ENCODE measurements around the gene PER2. TPM values are rescaled to one million over a fixed set of nuclear protein-coding genes. Genes with fewer than 3 reads are reported as not detected.

The PER2 gene
- total and polyA plus RNA-seq, 2 of the 13 experiments (the other 11 are each of a cell fraction or from before 2014, with no cell fraction given), result 5.1 to 9.4 TPM

DNA sequence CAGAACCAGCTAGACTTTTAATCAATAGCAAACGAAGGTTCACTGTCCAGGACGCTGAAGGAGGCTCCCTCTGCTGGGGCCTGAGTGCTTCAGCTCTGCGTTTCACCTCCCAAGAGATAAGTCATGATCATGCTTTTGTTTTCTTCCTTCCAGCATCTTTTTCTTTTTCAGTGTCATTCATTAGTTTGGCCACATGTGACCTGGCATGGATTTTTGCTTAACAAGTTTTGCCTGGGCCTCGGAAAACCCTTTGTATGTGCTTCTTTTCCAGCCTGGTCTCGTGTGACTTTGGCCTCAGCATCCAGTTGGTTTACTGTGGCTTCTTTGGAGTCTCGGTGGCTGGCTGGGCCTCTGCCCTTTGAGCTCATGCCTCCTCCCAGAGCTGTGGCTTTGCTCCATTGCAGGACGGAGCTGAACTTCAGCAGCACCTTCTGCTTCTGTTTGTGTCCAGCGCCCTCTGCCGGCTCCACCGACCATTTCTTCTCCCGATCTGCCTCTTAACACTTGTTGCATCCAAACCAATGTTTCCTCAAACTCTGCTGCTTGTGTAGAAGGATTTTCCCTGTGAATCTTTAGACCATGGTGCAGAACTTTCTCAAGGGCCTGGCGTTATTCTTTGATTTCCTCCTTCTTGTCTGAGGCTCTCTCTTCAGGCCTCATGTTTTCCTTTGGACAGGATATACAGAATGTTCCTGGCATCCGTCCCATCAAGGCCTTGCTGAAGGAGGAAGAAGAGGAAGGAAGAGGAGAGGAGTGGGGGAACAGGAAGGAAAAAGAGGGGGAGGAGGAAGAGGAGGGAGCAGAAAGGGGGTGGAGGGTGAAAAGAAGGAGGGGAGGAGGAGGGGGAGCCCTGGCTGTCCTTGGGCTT is 25.0 kb downstream of the PER2 start (continued):
- TF ChIP-seq, protein P1, sequence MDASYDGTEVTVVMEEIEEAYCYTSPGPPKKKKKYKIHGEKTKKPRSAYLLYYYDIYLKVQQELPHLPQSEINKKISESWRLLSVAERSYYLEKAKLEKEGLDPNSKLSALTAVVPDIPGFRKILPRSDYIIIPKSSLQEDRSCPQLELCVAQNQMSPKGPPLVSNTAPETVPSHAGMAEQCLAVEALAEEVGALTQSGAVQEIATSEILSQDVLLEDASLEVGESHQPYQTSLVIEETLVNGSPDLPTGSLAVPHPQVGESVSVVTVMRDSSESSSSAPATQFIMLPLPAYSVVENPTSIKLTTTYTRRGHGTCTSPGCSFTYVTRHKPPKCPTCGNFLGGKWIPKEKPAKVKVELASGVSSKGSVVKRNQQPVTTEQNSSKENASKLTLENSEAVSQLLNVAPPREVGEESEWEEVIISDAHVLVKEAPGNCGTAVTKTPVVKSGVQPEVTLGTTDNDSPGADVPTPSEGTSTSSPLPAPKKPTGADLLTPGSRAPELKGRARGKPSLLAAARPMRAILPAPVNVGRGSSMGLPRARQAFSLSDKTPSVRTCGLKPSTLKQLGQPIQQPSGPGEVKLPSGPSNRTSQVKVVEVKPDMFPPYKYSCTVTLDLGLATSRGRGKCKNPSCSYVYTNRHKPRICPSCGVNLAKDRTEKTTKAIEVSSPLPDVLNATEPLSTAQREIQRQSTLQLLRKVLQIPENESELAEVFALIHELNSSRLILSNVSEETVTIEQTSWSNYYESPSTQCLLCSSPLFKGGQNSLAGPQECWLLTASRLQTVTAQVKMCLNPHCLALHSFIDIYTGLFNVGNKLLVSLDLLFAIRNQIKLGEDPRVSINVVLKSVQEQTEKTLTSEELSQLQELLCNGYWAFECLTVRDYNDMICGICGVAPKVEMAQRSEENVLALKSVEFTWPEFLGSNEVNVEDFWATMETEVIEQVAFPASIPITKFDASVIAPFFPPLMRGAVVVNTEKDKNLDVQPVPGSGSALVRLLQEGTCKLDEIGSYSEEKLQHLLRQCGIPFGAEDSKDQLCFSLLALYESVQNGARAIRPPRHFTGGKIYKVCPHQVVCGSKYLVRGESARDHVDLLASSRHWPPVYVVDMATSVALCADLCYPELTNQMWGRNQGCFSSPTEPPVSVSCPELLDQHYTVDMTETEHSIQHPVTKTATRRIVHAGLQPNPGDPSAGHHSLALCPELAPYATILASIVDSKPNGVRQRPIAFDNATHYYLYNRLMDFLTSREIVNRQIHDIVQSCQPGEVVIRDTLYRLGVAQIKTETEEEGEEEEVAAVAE (CRISPR knock-in tag; IDR thresholded peaks at IDR 0.05; ENCODE audit: borderline replicate concordance), result peak; percentile 40; the same call in 1 of the 2 replicates
- TF ChIP-seq PAWR (CRISPR knock-in tag; IDR thresholded peaks at IDR 0.05; ENCODE audit: borderline replicate concordance) (no peak), ZNF430 (CRISPR knock-in tag; IDR thresholded peaks at IDR 0.05) (peak; percentile 77), ZNF781 (CRISPR knock-in tag; IDR thresholded peaks at IDR 0.05; ENCODE audit: borderline replicate concordance, not compliant biosample characterization) (peak; percentile 51), FOSL1 (CRISPR knock-in tag; IDR thresholded peaks at IDR 0.05; ENCODE audit: borderline replicate concordance) (no peak), NONO (IDR thresholded peaks at IDR 0.05) (no peak), NONO (CRISPR knock-in tag; conservative IDR thresholded peaks at IDR 0.05) (no peak), SAP130 (CRISPR knock-in tag; IDR thresholded peaks at IDR 0.05; ENCODE audit: low read depth) (peak; percentile 83), BRD4 (CRISPR knock-in tag; IDR thresholded peaks at IDR 0.05) (peak; percentile 46; the same call in 1 of the 2 replicates), ZNF607 (CRISPR knock-in tag; IDR thresholded peaks at IDR 0.05; ENCODE audit: borderline replicate concordance) (0 out of 2 replicates have a peak, but pooled peaks have one; percentile 19), ZSCAN29 (CRISPR knock-in tag; conservative IDR thresholded peaks at IDR 0.05) (peak; percentile 81; the same call in 1 of the 2 replicates), ZNF761 (CRISPR knock-in tag; conservative IDR thresholded peaks at IDR 0.05) (no peak)
- TF ChIP-seq, protein P2, sequence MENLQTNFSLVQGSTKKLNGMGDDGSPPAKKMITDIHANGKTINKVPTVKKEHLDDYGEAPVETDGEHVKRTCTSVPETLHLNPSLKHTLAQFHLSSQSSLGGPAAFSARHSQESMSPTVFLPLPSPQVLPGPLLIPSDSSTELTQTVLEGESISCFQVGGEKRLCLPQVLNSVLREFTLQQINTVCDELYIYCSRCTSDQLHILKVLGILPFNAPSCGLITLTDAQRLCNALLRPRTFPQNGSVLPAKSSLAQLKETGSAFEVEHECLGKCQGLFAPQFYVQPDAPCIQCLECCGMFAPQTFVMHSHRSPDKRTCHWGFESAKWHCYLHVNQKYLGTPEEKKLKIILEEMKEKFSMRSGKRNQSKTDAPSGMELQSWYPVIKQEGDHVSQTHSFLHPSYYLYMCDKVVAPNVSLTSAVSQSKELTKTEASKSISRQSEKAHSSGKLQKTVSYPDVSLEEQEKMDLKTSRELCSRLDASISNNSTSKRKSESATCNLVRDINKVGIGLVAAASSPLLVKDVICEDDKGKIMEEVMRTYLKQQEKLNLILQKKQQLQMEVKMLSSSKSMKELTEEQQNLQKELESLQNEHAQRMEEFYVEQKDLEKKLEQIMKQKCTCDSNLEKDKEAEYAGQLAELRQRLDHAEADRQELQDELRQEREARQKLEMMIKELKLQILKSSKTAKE (CRISPR knock-in tag; IDR thresholded peaks at IDR 0.05; ENCODE audit: borderline replicate concordance), result no peak
- TF ChIP-seq, protein P3, sequence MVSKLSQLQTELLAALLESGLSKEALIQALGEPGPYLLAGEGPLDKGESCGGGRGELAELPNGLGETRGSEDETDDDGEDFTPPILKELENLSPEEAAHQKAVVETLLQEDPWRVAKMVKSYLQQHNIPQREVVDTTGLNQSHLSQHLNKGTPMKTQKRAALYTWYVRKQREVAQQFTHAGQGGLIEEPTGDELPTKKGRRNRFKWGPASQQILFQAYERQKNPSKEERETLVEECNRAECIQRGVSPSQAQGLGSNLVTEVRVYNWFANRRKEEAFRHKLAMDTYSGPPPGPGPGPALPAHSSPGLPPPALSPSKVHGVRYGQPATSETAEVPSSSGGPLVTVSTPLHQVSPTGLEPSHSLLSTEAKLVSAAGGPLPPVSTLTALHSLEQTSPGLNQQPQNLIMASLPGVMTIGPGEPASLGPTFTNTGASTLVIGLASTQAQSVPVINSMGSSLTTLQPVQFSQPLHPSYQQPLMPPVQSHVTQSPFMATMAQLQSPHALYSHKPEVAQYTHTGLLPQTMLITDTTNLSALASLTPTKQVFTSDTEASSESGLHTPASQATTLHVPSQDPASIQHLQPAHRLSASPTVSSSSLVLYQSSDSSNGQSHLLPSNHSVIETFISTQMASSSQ (IDR thresholded peaks at IDR 0.05; ENCODE audit: low read depth), result peak; percentile 33; the same call in 1 of the 2 replicates
- TF ChIP-seq, protein P3 (CRISPR knock-in tag; IDR thresholded peaks at IDR 0.05; ENCODE audit: borderline replicate concordance), result peak; percentile 62; the same call in 1 of the 2 replicates
- TF ChIP-seq, protein P4, sequence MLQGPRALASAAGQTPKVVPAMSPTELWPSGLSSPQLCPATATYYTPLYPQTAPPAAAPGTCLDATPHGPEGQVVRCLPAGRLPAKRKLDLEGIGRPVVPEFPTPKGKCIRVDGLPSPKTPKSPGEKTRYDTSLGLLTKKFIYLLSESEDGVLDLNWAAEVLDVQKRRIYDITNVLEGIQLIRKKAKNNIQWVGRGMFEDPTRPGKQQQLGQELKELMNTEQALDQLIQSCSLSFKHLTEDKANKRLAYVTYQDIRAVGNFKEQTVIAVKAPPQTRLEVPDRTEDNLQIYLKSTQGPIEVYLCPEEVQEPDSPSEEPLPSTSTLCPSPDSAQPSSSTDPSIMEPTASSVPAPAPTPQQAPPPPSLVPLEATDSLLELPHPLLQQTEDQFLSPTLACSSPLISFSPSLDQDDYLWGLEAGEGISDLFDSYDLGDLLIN (CRISPR knock-in tag; IDR thresholded peaks at IDR 0.05; ENCODE audit: borderline replicate concordance), result no peak
